Kidney (tissue), 14 donors: Measurements from ENCODE around the gene TMED4. TPM values are rescaled to one million over a fixed set of nuclear protein-coding genes. Genes with fewer than 3 reads are reported as not detected.
A peak's percentile ranks its signal among the peaks of the same experiment; 100 is the strongest.

Experiments
- DNase-seq, 5 donors: peaks; one replicate each; pipeline ENCODE4 v3.0.0-alpha.2; 2013 to 2020
- FAIRE-seq: peaks from 2 replicates; lab custom pipeline; 2012; peaks lifted over from hg19 to GRCh38; lab: Jason Lieb, UNC
- H3K27ac ChIP-seq, 2 donors: one replicate each; pipeline ENCODE4 v1.7.0; 2013; ENCODE audit warnings: low read depth in 2 of 2, low read length in 2 of 2, inconsistent platforms in 1 of 2
- H3K27me3 ChIP-seq: one replicate; pipeline ENCODE4 v1.7.1; 2013; ENCODE audit warnings: low read length, inconsistent platforms; ENCODE audit not compliant: control insufficient read depth, insufficient read depth
- H3K36me3 ChIP-seq, 3 donors: one replicate each; pipeline versions ENCODE4 v1.7.0 to v1.7.1; 2013; ENCODE audit warnings: low read length in 3 of 3, control low read depth in 1 of 3, inconsistent platforms in 1 of 3; ENCODE audit not compliant: insufficient read depth in 3 of 3, control insufficient read depth in 2 of 3
- H3K4me1 ChIP-seq, 3 donors: one replicate each; pipeline versions ENCODE4 v1.7.0 to v1.7.1; 2013; ENCODE audit warnings: low read length in 3 of 3, inconsistent platforms in 1 of 3, low read depth in 1 of 3; ENCODE audit not compliant: control insufficient read depth in 2 of 3, insufficient read depth in 2 of 3
- H3K4me3 ChIP-seq, 3 donors: one replicate each; pipeline versions ENCODE4 v1.7.0 to v1.8.1; 2013; ENCODE audit warnings: low read length in 3 of 3, control low read depth in 1 of 3, inconsistent platforms in 1 of 3
- H3K9ac ChIP-seq, 3 donors: one replicate each; pipeline versions ENCODE4 v1.7.0 to v1.7.1; 2013; ENCODE audit warnings: low read length in 3 of 3, control low read depth in 1 of 3, inconsistent platforms in 1 of 3
- H3K9me3 ChIP-seq, 3 donors: one replicate each; pipeline versions ENCODE4 v1.7.0 to v1.7.1; 2013; ENCODE audit warnings: low read length in 3 of 3, control low read depth in 1 of 3, inconsistent platforms in 1 of 3; ENCODE audit not compliant: control insufficient read depth in 2 of 3, insufficient read depth in 1 of 3
- intact Hi-C: fragments of 100-400 bp; cut with DNase I; formaldehyde crosslinking; loops from one replicate; pipeline ENCODE4 v1.11.1; 2022
- polyA plus RNA-seq: library from polyadenylated mRNA; stranded (reverse); fragments of 350-450 nt; fragmentation: Illumina TruSeq; extraction: RNeasy Lipid Tissue Mini Kit (QIAGEN cat#74804); gene quantifications from one replicate; pipeline ENCODE4 v1.2.3, GENCODE V29; 2014; ENCODE audit warnings: low read depth, low replicate concordance; ENCODE audit not compliant: insufficient read depth
- total RNA-seq: library from RNA; stranded (reverse); fragmentation: NEBNext Ultra II Directional; extraction: Animal tissue kit (Norgen Biotek cat#: 25700); gene quantifications from one replicate; pipeline ENCODE4 v1.2.1, GENCODE V29; 2021
- TF ChIP-seq, protein P1 (sequence below): IDR thresholded peaks from 3 replicates; pipeline ENCODE4 v1.5.1; 2012; ENCODE audit warnings: mild to moderate bottlenecking, moderate library complexity, borderline replicate concordance; ENCODE audit not compliant: insufficient read depth; ENCODE audit errors: extremely low read depth
- donor health status: control.
- donor health status: control.
- donor health status: control.
- donor health status: control.
- donor health status: control.
- donor health status: DM: yes; HTN: yes; CAD: no.
- donor health status: Normal renal cell carcinoma (clear cell type).

The TMED4 gene
- total and polyA plus RNA-seq, 2 donors from 2014 or later, result 105 to 138 TPM

GRCh38 chr7:44547536-44548231 lies 34.3 kb downstream of the TMED4 start:
- FAIRE-seq (no peak), DNase-seq (no peak)
- Histone ChIP-seq H3K9ac (no peak overlapping the region), H3K4me3 (no peak overlapping the region), H3K27me3 (no peaks in the 10 kb centered on the region), H3K36me3 (no peaks in the 10 kb centered on the region), H3K4me1 (no peaks in the 10 kb centered on the region), H3K27ac (no peak overlapping the region), H3K9me3 (no peaks in the 10 kb centered on the region)
- TF ChIP-seq, protein P1, sequence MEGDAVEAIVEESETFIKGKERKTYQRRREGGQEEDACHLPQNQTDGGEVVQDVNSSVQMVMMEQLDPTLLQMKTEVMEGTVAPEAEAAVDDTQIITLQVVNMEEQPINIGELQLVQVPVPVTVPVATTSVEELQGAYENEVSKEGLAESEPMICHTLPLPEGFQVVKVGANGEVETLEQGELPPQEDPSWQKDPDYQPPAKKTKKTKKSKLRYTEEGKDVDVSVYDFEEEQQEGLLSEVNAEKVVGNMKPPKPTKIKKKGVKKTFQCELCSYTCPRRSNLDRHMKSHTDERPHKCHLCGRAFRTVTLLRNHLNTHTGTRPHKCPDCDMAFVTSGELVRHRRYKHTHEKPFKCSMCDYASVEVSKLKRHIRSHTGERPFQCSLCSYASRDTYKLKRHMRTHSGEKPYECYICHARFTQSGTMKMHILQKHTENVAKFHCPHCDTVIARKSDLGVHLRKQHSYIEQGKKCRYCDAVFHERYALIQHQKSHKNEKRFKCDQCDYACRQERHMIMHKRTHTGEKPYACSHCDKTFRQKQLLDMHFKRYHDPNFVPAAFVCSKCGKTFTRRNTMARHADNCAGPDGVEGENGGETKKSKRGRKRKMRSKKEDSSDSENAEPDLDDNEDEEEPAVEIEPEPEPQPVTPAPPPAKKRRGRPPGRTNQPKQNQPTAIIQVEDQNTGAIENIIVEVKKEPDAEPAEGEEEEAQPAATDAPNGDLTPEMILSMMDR, result no peak
- intact Hi-C loops, result no loop called here

GRCh38 chr7:44541876-44542610 lies 40.0 kb downstream of the TMED4 start:
- no peak for FAIRE-seq
- DNase-seq, result no peak
- Histone ChIP-seq H3K36me3 (no peaks in the 10 kb centered on the region), H3K27me3 (no peaks in the 10 kb centered on the region), H3K4me3 (no peak overlapping the region), H3K9me3 (no peaks in the 10 kb centered on the region), H3K4me1 (no peaks in the 10 kb centered on the region), H3K27ac (no peak overlapping the region), H3K9ac (no peak overlapping the region)
- TF ChIP-seq, protein P1, result no peak
- intact Hi-C loops, result no loop called here

- H3K9me3 ChIP-seq, result no peaks in the 10 kb centered on the region
- H3K27me3 ChIP-seq, result no peaks in the 10 kb centered on the region
- H3K9ac ChIP-seq, result no peak within 1 kb of the TSS
- no peaks in the 10 kb centered on the region for H3K4me1 ChIP-seq
- H3K36me3 ChIP-seq, result no peaks in the 10 kb centered on the region
- no peak within 1 kb of the TSS for H3K4me3 ChIP-seq
- DNase-seq (peak in 4 of 5 donors; percentile 39 to 70 (median 52)), FAIRE-seq (no peak)
- TF ChIP-seq, protein P1, result no peak
- H3K27ac ChIP-seq, result no peak within 1 kb of the TSS
- intact Hi-C loops, result no loop called here
Measured at GRCh38 chr7:44541028-44541869, 40.8 kb downstream of the TMED4 start, which contains the start of gene NPC1L1. TSS of gene NPC1L1 (minus strand) at chr7:44541330. CDS start at chr7:44541259, 71 bp downstream.
